ENCODE measurements around the gene C19orf12. TPM values are rescaled to one million over a fixed set of nuclear protein-coding genes. Genes with fewer than 3 reads are reported as not detected.

The C19orf12 gene
- total RNA-seq, 1 donor from 2014 or later = 14.2 TPM

GRCh38 chr19:29699861-29700260, 15.2 kb downstream of the C19orf12 start:
- intact Hi-C loops (cut with DNase I) = no loop called here

GRCh38 chr19:29697523-29698261, 17.4 kb downstream of the C19orf12 start:
- no peak for TF ChIP-seq POLR2A (IDR thresholded peaks at IDR 0.05)
- no peak for TF ChIP-seq POLR2AphosphoS5 (IDR thresholded peaks at IDR 0.05; ENCODE audit: insufficient read depth in 1 of 2, low read depth in 1 of 2)
- TF ChIP-seq CTCF (IDR thresholded peaks at IDR 0.05) = no peak
- H3K36me3 ChIP-seq = peaks cover 0 to 7% of the 10 kb centered on the region in 2 donors
- no peak overlapping the region for H3K4me3 ChIP-seq
- H3K27ac ChIP-seq = no peak overlapping the region
- no peaks in the 10 kb centered on the region for H3K9me3 ChIP-seq
- no peak for DNase-seq (ENCODE audit: extremely low spot score in 2 of 2)
- intact Hi-C loops (cut with DNase I) = no loop called here
- peaks cover 10% of the 10 kb centered on the region for H3K4me1 ChIP-seq
- H3K27me3 ChIP-seq = no peaks in the 10 kb centered on the region

More at GRCh38 chr19:29699861-29700260, 15.2 kb downstream of the C19orf12 start:
- Histone ChIP-seq H3K36me3 (peaks cover 0 to 15% of the 10 kb centered on the region in 2 donors), H3K27ac (no peak overlapping the region), H3K4me3 (no peak overlapping the region), H3K4me1 (peaks cover under 1% of the 10 kb centered on the region), H3K27me3 (no peaks in the 10 kb centered on the region), H3K9me3 (no peaks in the 10 kb centered on the region)
- no peak for TF ChIP-seq POLR2AphosphoS5 (IDR thresholded peaks at IDR 0.05; ENCODE audit: insufficient read depth in 1 of 2, low read depth in 1 of 2)
- TF ChIP-seq POLR2A (IDR thresholded peaks at IDR 0.05) = no peak
- TF ChIP-seq CTCF (IDR thresholded peaks at IDR 0.05) = no peak
- no peak for DNase-seq (ENCODE audit: extremely low spot score in 2 of 2)

GRCh38 chr19:29696565-29696846, 18.6 kb downstream of the C19orf12 start:
- peaks cover 10% of the 10 kb centered on the region for H3K4me1 ChIP-seq
- no peaks in the 10 kb centered on the region for H3K9me3 ChIP-seq
- DNase-seq (ENCODE audit: extremely low spot score in 2 of 2) = no peak
- H3K27me3 ChIP-seq = no peaks in the 10 kb centered on the region
- TF ChIP-seq POLR2AphosphoS5 (IDR thresholded peaks at IDR 0.05; ENCODE audit: insufficient read depth in 1 of 2, low read depth in 1 of 2) = no peak
- TF ChIP-seq CTCF (IDR thresholded peaks at IDR 0.05) = no peak
- TF ChIP-seq POLR2A (IDR thresholded peaks at IDR 0.05) = no peak
- no peaks in the 10 kb centered on the region for H3K36me3 ChIP-seq
- H3K4me3 ChIP-seq = no peak overlapping the region
- no peak overlapping the region for H3K27ac ChIP-seq
- intact Hi-C loops (cut with DNase I) = no loop called here

- Histone ChIP-seq H3K36me3 (no peaks in the 10 kb centered on the region), H3K27ac (no peak overlapping the region), H3K4me1 (peaks cover 10% of the 10 kb centered on the region), H3K27me3 (no peaks in the 10 kb centered on the region), H3K9me3 (no peaks in the 10 kb centered on the region), H3K4me3 (no peak overlapping the region)
- intact Hi-C loops (cut with DNase I) = no loop called here
- no peak for TF ChIP-seq POLR2A (IDR thresholded peaks at IDR 0.05)
- no peak for TF ChIP-seq POLR2AphosphoS5 (IDR thresholded peaks at IDR 0.05; ENCODE audit: insufficient read depth in 1 of 2, low read depth in 1 of 2)
- TF ChIP-seq CTCF (IDR thresholded peaks at IDR 0.05) = no peak
- peak in 1 of 2 donors; percentile 89 for DNase-seq (ENCODE audit: extremely low spot score in 2 of 2)
Measured at GRCh38 chr19:29695765-29696564, 19.1 kb downstream of the C19orf12 start.

Measured in vagina (tissue), 2 donors.